ENCODE measurements around the gene ZNF749.
"Not testable (repeated sequence)": the region's sequence is repeated elsewhere in the genome, so short reads cannot be mapped to it uniquely, and the experiment has no call there.

Gene ZNF749

GRCh38 chr19:57473646-57474045 is 38.5 kb downstream of the ZNF749 start:
- no peak for DNase-seq

- DNase-seq: peak; percentile 95
These were observed 42.3 kb downstream of the ZNF749 start, which contains the start of gene ZNF772 for GRCh38 chr19:57477191-57478008. Gene ZNF772, minus strand, starts transcription at chr19:57477566. Its CDS starts 257 bp downstream, at chr19:57477309.

- DNase-seq: peak; percentile 87
These were observed 52.6 kb downstream of the ZNF749 start, which contains the start of gene ZNF419 for GRCh38 chr19:57487477-57488298. Gene ZNF419, plus strand, starts transcription at chr19:57487750. Its CDS starts 201 bp downstream, at chr19:57487951.

GRCh38 chr19:57488299-57488644 is 53.1 kb downstream of the ZNF749 start:
- not testable (repeated sequence) for DNase-seq

Measured in NCI-H2171 treated with DMSO at 0.1 percent for 48 hours (cell line).